SU-DHL-6 (cell line): ENCODE data around the gene TSLP.

Experiments
- CTCF ChIP-seq: fragments of 200-600 bp; sonication (generic); IDR thresholded peaks from one replicate; pipeline ENCODE4 v1.5.1; 2017; ENCODE audit warnings: antibody characterized with exemption, mild to moderate bottlenecking, low read length, moderate library complexity; ENCODE audit not compliant: insufficient read depth, poor library complexity, severe bottlenecking
- EZH2phosphoT487 ChIP-seq: fragments of 200-600 bp; sonication (generic), shearing (Covaris generic); conservative IDR thresholded peaks from 2 replicates; pipeline ENCODE4 v1.6.1; 2018; ENCODE audit warnings: mild to moderate bottlenecking, antibody characterized with exemption, low read length, moderate library complexity, mixed read lengths

GRCh38 chr5:111124793-111125192, 53.3 kb downstream of the TSLP start:
- TF ChIP-seq EZH2phosphoT487 (no peak), CTCF (no peak)
